HG03064 (cell line): Measurements from ENCODE around the gene KHDC4.

Experiments used
- ATAC-seq: cut with Tn5 transposase; IDR thresholded peaks from one replicate; pipeline ENCODE4 v1.9.1; 2021; ENCODE audit warnings: low read depth; ENCODE audit not compliant: unreplicated experiment

KHDC4 gene

DNA sequence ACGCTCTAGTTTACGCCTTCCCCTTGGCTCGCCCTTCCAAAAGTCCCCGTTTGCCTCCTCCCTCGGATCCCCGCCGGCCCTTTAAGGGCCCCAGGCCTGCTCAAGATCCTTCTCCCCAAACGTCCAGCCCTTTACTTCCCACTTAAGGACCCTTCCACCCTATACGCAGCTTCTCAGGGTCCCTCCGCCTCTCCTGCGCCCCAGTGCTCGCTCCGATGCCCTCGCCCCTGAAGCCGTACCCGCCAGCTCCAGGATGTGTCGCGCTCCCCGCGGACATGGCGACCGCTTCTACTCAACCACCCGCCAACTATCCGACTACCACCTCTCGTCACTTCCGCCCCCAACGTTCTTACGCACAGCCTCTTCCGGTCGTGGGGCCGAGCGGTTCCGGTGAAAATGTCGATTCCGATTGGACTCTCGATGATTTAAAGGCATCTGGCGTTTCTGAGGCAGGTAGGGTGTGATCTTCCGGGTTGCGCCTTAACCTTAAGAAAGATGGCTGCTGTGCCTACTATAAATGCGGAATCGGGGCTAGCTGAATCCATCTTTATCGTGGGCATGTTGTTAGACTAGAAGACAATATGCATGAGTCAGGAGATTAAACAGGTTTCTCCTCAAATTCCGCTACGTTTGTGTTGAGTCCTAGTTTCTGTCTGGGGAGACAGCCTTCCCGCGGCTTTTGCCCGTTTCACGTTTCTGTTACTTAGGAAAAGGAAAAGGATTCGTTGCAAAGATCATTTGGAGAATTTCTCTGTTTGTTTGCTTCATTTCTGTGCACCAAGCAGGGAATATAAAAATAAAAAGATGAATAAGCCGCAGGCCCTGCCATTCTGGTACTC, at the start of gene KHDC4:
KHDC4 (minus strand) TSS at position 317 of the 839 bp plus-strand sequence; CDS start at position 277, 40 bp downstream.
- peak; percentile 90 for ATAC-seq

DNA sequence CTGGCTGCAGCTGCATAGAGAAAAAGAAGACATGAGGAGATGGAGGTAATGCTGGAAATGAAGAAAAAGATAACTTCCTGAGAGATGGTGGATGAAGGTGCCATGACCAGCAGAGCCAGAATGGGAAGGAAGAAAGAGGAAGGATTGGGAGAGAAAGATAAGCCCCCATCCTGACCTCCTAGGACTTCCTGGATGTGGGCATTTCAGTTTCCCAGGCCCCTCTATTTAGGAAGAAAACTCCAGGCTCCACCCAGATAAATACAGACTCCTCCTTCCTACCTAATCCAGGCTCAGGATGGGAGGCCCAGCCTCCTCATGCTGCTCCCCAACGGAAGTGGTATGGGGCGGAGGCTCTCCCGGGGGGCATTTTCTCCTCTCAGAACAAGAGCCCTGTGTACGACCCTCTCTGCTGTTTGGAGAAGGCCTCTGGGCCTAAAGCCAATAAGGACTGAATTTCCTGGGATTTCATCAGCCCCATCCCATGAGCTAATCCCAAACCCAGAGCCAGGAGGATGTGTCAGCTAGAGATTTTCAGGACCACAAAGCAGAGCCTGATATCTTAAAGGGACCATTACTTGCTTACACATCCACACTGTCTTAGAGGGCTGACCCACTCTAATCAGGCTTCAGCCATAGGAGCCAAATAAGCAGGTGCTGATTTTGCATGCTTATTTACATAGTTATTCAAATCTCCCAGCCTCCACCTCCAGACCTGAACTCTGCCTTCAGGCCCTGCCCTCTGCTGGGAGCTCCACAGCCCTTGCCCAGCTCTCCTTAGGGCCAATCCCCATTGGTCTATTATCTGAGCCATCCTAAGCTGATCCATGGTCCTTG, 49.2 kb upstream of the KHDC4 start:
- ATAC-seq, result no peak

DNA sequence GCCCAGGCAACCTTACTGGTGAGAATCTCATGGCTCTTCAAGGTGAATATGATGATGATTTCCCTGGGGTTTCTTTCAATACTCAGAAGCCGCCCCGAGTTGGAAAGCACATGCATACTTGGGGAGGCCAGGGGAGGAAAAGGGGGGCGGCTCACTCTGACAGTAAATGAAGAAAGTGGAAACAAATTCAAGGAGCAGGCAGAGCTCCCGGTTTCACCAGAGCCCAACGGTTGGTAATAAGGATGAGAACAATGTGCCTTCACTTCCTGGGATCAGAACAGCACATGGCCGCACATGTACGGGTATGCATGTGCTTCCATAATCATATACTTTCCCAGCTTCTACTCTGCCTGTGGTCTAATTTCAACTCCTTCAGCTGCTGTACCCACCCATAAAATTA, 47.9 kb upstream of the KHDC4 start:
- no peak for ATAC-seq

DNA sequence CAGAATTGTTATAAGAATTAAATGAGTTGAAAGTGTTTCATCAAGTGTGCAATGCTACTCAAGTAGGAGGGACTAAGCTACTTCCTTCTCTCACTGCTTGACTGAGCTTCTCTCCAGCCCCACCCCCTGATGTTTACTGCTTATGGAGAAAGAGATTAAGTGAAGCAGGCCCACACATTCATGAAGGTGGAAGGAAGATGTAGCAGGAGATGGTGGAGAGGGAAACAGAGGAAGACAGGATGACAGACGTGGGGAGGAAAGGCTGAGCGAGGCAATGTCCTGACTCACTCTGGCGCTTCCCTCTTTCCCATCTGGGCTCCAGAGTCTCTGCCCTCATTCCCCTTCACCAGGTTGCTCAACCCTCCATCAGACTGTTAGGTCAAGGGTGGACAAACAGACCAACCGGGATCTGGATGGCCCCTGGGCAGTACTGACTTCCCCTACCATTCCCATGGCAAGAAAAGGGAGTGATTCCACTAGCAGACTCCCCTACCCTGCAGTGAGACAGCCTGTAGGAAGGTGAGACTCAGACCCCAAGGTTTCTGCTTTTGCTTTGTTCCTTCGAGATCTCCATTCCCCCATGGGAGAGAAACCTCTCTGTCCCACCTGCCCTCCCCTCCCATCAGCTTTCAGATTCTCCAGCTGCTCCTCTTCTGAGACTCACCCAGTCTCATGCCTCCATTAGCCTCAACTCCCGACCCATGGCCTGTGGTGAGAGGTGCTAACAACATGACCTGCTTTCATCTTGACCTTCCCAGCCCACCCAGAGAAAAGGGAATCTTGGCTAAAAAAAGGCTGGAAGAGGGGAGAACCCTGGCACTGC, 47.3 kb upstream of the KHDC4 start:
- no peak for ATAC-seq

DNA sequence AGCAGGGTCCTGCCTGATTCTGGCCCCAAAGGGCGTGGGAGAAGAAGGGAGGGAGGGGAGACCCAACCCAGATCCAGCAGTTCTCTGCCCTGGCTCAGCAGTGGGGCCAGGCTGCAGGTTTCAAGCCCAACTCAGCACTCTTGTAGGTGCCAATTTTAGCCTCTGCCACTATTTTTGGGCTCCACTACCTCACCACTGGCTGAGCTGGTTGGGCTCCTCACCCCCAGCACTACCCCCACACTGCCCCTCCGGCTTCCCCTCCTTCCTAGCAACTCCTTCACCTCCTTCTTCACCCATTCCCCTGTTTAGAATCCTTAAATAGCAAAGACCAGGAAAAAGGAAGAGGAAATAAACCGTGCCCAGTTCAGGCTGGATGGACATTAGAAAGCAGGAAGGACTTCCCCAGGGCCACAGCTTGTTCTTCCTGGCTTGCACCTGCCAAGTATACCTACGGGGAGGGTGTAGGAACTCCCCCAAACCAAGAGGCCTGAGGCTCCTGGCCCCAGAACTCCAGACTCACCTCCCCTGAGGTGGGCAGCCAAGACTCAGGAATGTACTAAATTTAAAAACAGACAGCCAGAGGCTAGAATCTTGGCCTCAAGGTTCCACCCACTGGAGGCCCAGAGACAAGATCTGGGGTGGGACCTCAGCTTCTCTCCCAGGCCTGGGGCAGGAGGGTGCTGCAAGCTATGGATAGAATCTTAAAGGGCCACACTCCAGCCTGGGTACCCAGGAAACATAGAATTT, 45.6 kb upstream of the KHDC4 start:
- no peak for ATAC-seq

DNA sequence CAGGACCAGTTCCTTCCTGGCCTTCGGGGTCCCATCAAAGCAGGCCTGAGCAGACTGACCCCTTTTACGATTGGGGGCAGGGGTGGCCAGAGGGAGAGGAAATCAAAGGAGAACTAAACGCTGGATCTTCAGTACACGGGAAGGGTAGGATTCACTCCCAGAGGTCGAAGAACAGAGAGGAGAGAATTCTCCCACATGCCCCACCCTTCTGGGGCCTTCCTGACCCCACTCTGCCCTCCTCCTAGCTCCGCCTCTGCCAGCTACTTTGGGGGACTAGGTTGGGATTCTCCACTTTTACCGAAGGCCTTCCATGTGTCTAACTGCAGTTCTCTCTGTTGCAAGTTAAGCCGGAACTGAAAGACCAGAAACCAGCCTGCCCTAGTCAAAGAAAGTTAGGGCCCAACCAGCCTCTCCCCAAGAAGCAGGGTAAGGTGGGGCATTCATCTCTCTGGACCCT, 44.8 kb upstream of the KHDC4 start:
- ATAC-seq, result no peak

DNA sequence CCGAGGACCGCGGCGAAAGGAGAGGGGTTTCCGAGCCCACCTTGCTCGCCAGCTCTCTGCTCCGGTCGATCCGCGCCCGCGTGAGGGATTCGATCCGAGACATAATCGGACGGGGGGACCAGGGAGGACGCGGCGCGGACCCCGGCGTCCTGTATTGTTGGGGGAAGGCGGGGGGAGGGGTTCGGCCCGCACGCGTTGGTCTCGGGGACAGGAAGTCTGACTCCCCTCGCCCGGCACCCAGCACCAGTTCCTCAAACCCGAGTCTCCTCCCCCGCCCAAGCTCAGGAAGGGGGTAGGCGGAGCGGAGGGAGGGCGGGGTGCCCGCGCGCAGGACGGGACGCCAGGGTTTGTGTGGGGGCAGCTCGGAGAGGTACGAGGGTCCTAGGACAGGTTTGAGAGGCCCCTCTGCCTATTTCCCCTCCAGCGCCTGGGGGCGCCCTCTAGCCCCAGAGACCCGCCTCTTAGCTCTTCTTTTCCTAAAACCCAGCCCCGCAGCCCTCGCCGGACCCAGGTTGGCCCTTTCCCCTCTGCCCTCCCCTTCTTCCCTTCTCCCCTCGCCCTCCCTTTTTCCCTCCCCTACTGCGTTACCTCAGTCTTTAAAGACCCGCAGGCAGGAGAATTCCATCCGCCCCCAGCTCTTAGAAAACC, 44.2 kb upstream of the KHDC4 start, which contains the start of gene ARHGEF2:
ARHGEF2 (minus strand) TSS at position 223 of the 648 bp plus-strand sequence; CDS start at position 103, 120 bp downstream.
- peak; percentile 40 for ATAC-seq

DNA sequence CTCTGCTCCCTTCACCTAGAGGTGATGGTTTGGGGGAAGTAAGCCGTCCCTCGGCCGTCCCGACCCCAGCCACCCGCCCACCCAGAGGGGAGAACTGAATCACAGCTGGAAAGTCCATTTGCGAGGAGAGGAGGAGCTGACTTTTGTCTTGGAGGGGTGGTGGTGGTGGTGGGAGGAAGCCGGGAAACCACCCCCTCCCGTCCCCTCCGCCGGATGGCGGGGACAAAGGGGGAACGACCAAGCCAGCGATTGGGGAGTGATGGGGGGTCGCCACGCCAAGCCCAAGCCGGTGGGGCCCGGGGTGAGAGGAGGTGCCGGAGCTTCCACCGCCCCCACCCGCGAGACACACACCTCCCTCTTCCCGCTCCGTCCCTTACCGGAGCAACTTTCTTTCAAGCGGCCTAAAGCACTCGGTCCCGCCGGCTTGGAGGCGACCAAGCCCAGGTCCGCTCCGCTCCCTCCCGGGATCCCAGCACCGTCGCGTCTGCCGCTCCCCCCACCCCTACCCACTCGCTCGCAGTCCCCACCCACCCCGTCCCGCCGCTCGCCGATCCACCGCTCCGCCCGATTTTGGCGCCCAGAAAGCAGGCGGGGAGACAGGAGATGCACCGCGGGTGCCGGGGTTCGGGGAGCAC, 43.6 kb upstream of the KHDC4 start:
- ATAC-seq, result no peak

DNA sequence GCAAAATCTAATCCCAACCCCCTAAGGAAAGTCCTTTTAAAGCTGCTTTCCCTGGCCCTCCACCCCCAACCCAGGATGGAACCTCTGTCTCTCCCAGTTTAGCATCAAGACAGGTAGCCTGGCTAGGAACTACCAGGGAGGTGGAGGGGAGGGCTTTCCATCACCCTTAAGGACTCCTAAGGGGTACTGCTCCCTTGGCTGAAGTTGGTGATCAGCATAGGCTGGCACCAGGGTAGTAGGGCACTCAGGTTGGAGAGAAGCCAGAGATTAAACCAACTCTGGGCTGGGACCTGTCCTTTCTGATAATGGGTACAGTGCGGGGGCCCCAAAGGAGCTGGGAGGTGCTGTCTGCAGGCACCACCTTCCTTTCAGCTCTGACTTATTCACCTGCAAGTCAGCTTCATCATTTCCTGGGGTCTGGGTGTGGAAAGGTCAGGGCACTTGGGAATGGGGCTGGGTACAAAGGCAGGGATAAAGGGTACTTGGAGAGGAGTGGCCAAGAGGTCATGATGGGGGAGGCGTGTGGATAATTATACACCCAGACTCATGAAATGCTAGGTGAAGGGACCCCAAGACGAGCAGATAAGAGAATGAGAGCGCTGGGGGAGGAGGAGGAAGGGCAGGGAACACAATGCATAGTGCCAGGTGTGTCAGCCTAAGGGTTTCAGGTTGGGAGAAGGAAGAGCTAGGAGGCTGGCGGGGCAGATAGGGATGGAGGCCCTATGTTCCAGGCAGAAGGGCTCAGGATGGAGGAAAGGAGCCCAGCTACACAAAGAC, 42.9 kb upstream of the KHDC4 start:
- ATAC-seq, result no peak

DNA sequence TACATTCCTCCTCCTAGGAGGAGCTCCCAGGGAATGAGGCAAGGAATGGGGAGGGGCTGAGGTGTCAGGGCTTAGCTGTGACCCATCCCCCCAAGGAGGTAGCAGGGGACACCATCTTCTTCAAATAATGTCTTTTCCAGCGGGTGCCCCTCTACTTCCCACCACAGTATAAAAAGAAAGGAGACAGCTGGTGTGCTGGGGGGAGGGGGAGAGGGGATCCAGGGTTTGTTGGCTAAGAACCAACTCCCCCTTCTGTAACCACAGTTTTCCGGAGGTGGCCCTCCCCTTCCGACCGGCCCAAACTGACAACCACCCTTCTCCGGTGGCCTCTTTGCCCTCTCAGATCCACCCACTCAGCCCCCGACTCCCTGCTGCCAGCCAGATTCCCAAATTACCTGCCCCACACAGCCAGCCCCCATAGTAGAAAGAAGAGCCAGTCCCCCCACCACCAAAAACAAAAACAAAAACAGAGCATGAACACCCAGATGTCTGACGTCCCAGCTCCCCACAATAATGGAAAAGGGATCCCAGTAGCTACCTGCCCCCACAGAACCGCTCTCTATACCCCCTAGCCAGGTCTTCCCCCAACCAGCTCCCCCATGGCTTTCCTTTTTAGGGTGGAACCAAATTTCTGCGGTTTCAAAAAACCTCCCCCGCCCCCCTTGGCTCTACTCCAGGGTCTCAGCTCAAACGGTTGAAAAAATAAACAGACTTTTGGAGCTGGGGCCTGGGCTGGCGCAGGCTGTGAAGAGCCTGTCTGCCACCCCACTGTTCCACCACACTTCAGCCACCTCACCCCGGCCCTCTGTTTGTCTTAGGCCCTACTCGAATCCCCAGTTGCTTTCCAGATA, 42.1 kb upstream of the KHDC4 start:
- ATAC-seq, result no peak

DNA sequence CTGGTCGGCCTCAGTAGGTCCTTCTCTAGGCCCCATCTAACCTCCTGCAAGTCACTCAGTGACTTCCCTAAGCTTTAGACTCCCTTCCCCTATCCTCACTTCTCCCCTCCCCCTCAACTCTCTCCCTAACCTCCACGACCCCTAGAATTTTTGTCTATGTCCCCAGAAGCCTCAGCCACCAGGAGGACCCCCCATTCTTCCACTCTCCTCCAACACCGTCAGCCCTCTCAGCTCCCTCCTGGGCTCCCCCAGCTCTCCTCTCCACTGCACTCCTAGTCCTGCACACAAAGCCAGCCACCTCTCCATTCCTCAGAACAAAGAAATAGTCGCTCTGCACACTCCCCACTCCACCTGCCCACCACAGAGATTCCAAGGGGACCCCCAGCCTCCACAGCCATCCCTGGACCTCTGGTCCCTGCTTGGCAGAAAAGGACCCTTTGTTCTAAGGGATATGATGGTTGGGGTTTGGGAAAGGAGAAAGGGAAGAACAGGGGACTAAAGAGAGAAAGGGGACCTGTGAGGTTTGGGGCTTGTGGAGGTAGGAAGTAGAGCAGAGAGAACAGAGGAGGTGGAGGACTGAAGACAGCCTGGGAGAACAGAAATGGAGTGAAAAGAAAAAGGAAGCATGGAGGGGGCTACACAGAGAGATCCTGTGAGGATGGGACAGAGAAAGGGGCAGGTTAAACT, 41.3 kb upstream of the KHDC4 start:
- no peak for ATAC-seq

DNA sequence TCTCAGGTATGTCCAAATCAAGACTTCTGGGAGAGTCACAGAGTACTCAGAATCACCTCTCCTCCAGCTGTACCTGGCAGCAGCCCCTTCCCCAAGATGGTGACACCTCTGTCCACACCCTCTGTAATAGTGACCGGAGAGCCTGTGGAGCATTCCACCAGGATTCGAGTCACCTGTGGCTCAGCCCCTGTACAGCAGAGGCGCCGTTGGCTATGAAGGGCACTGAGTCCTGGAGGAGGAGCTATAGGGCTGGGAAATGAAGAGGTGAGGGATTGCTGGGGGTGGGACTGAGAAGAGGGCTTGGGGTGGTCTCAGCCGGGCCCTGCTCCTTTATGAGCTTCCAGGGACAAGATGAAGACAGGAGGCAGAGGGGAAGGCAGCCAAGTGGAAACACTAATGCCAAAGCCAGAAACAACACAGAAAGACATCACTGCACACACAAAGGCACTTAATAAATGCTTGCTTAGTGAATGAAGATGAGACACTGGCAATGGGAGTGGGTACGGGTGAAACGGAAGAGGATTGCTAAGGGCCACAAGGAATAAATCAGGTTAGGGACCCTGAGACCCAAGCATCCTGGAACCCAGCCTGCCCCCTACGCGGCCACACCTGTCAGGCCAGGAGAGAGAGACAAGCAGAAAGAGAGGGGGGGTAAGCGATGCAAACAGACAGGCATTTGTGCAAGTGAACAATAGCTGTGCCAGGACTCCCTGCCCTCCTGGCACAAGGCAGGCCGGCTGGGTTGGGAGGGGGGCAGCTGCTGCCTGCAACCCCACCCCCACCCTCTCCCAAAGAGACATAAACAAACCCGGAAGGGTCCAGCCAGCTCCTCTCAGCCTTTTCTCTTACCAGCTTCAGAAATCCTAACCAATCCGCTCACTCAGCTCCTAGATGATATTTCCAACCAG, 40.2 kb upstream of the KHDC4 start:
- no peak for ATAC-seq

DNA sequence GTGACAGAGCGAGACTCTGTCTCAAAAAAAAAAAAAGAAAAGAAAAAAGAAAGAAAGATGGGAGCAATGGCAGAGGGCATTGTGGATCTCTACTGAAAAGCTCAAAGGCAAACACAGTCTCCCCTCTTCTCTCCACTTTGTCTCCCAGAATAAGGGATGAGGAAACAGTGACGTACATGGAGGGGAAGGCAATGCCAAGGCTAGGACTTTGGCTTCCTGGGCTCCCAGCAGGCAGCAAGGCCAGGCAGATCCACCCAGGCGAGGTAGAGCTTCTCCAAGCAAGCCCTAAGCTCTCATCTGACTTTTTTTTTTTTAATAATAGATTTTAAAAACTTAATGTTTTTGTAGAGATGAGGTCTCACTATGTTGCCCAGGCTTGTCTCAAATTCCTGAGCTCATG, 39.5 kb upstream of the KHDC4 start:
- no peak for ATAC-seq

DNA sequence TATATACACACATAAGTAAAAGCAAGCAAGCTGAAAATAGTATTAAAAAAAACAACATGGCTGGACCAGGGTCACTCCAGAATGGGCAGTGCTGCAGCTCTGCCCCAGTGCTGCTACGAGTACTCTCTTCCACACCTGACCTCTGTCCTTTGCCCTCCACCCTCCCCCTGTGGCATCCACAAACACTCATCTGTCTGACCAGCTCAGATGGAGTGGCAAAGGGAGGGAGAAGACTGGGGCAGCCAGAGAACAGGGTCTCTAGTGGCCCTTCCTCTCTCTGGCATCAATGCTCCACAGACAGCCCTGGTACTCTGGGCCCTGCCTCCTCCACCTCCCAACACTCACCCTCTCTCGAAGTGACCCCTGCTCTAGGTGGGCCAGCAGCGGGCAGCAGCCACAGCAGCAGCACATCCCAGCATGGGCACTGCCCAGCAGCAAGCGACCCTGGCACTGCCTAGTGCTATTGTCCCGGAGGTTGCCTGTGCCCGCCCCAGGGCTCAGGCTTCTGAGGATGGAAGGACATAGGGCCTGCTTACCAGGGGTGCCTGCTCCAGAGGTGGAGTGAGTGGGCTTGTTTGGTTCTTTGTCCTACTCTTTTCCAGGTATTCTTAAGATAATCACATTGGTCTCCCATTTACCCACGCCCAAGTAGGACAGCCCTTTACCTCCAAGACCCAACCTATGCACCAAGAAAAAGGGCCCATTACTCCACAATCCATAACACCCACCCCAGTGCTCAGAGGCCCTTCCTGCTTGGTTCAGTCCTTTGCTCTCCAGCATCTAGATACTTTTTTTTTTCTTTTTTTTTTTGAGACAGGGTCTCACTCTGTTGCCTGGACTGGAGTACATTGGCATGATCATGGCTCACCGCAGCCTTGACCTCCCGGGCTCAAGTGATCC, 37.9 kb upstream of the KHDC4 start:
- ATAC-seq, result no peak
